HCT116 (cell line): ENCODE results near the gene NR2F6. TPM values are rescaled to one million over a fixed set of nuclear protein-coding genes. Genes with fewer than 3 reads are reported as not detected.
A peak's percentile ranks its signal among the peaks of the same experiment; 100 is the strongest.

ENCODE experiments used
- ATAC-seq: fragments of 200-7000 bp; cut with Tn5 transposase; 2 replicates; pipeline ENCODE4 v1.9.1; 2020; ENCODE audit warnings: mild to moderate bottlenecking, moderate library complexity
- BruUV-seq: library from RNA; stranded (reverse); fragments of 400-500 nt; replicated peaks from 2 replicates; lab custom pipeline; 2021; lab: Mats Ljungman, UMichigan
- CTCF ChIA-PET: fragments of 300-600 bp; sonication (Branson Sonifier 250); formaldehyde crosslinking; loops from one replicate; lab custom pipeline; 2021; ENCODE audit warnings: antibody characterized with exemption; lab: Charles Lee
- POLR2A ChIA-PET: fragments of 300-600, 350-600 bp; sonication (Branson Sonifier 250); formaldehyde crosslinking; loops from one replicate; lab custom pipeline; 2021; ENCODE audit warnings: antibody characterized with exemption; lab: Charles Lee
- RAD21 ChIA-PET, 2 experiments: fragments of 300-600 bp; sonication (Branson Sonifier 250); formaldehyde crosslinking; loops; one replicate each; lab custom pipeline; 2023; ENCODE audit warnings: low total read pairs in 2 of 2; ENCODE audit not compliant: uncharacterized antibody in 2 of 2, unreplicated experiment in 2 of 2, low non-redundant PET in 1 of 2; lab: Charles Lee
- DNase-seq: peaks from one replicate; pipeline ENCODE4 v3.0.0-alpha.2; 2010; ENCODE audit warnings: low read depth, low spot score
- H2AFZ ChIP-seq: fragments of 200-600 bp; shearing (Covaris generic), sonication (generic); 2 replicates; pipeline ENCODE4 v1.6.1; 2017; ENCODE audit warnings: low read depth, mixed run types, mixed read lengths, antibody characterized with exemption, low read length; ENCODE audit not compliant: poor library complexity, severe bottlenecking
- H3K27ac ChIP-seq: 2 replicates; pipeline ENCODE4 v1.5.1; 2012; ENCODE audit warnings: low read depth, low read length
- H3K27me3 ChIP-seq: fragments of 200-600 bp; sonication (generic); 2 replicates; pipeline ENCODE4 v1.6.1; 2016; ENCODE audit warnings: mixed run types, low read length, mixed read lengths; ENCODE audit not compliant: insufficient read depth
- H3K36me3 ChIP-seq, 2 experiments: fragments of 200-500 bp in 1 of 2; fragments of 200-600 bp in 1 of 2; sonication (Bioruptor generic) in 1 of 2; sonication (generic) in 1 of 2; 2 replicates each; pipeline versions ENCODE4 v1.5.1 to v1.6.1; 2014 to 2016; ENCODE audit warnings: low read length in 2 of 2, inconsistent platforms in 1 of 2, mixed read lengths in 1 of 2, mixed run types in 1 of 2; ENCODE audit not compliant: insufficient read depth in 2 of 2, control insufficient read depth in 1 of 2
- H3K4me1 ChIP-seq, 2 experiments: fragments of 200-600 bp in 1 of 2; sonication (generic) in 1 of 2; 2 replicates each; pipeline versions ENCODE4 v1.5.1 to v1.6.1; 2012 to 2017; ENCODE audit warnings: low read length in 2 of 2, inconsistent platforms in 1 of 2, mild to moderate bottlenecking in 1 of 2, mixed read lengths in 1 of 2, mixed run types in 1 of 2, moderate library complexity in 1 of 2; ENCODE audit not compliant: insufficient read depth in 2 of 2, control insufficient read depth in 1 of 2
- H3K4me2 ChIP-seq: fragments of 200-600 bp; sonication (generic); 2 replicates; pipeline ENCODE4 v1.6.1; 2017; ENCODE audit warnings: mixed run types, low read length, mixed read lengths
- H3K4me3 ChIP-seq, 2 experiments: fragments of 200-600 bp in 1 of 2; sonication (generic) in 1 of 2; replicated peaks in 1 of 2; 2 replicates each; pipeline ENCODE4 v1.5.1; 2011 to 2016; ENCODE audit warnings: low read length in 2 of 2, control low read depth in 1 of 2, low read depth in 1 of 2, mild to moderate bottlenecking in 1 of 2, mixed read lengths in 1 of 2, mixed run types in 1 of 2
- H3K79me2 ChIP-seq: fragments of 200-600 bp; sonication (generic); 2 replicates; pipeline ENCODE4 v1.6.1; 2017; ENCODE audit warnings: mild to moderate bottlenecking, mixed run types, low read length, moderate library complexity, mixed read lengths; ENCODE audit not compliant: insufficient read depth
- H3K9ac ChIP-seq: fragments of 200-600 bp; sonication (generic); 2 replicates; pipeline ENCODE4 v1.6.1; 2016; ENCODE audit warnings: low read length, mixed read lengths
- H3K9me2 ChIP-seq: fragments of 200-600 bp; sonication (generic), shearing (Covaris generic); 2 replicates; pipeline ENCODE4 v1.6.1; 2017; ENCODE audit warnings: mixed run types, mild to moderate bottlenecking, moderate library complexity; ENCODE audit not compliant: insufficient read depth
- H3K9me3 ChIP-seq, 2 experiments: fragments of 200-500 bp in 1 of 2; fragments of 200-600 bp in 1 of 2; sonication (Bioruptor generic) in 1 of 2; sonication (generic) in 1 of 2; 2 replicates each; pipeline ENCODE4 v1.6.1; 2014 to 2017; ENCODE audit warnings: low read length in 2 of 2, mixed read lengths in 2 of 2, inconsistent platforms in 1 of 2, low read depth in 1 of 2, mild to moderate bottlenecking in 1 of 2, mixed run types in 1 of 2, moderate library complexity in 1 of 2; ENCODE audit not compliant: control insufficient read depth in 1 of 2, insufficient read depth in 1 of 2
- H4K20me1 ChIP-seq: fragments of 200-600 bp; sonication (generic), shearing (Covaris generic); 2 replicates; pipeline ENCODE4 v1.6.1; 2017; ENCODE audit warnings: mixed run types, mild to moderate bottlenecking, moderate library complexity; ENCODE audit not compliant: insufficient read depth
- CBX3 ChIP-seq: IDR thresholded peaks from 2 replicates; pipeline ENCODE4 v1.6.1; 2012; ENCODE audit warnings: low read depth
- CEBPB ChIP-seq: IDR thresholded peaks from 2 replicates; pipeline ENCODE4 v1.6.1; 2012; ENCODE audit warnings: low read depth
- EZH2phosphoT487 ChIP-seq: fragments of 200-600 bp; IDR thresholded peaks from 2 replicates; pipeline ENCODE4 v1.6.1; 2018; ENCODE audit warnings: antibody characterized with exemption, borderline replicate concordance
- SP1 ChIP-seq: IDR thresholded peaks from 2 replicates; pipeline ENCODE4 v1.6.1; 2012; ENCODE audit warnings: low read depth
- SRF ChIP-seq: IDR thresholded peaks from 2 replicates; pipeline ENCODE4 v1.6.1; 2012; ENCODE audit warnings: low read depth
- ZFX ChIP-seq: fragments of 450-650 bp; IDR thresholded peaks from 2 replicates; pipeline ENCODE4 v1.6.1; 2017
- intact Hi-C: fragments of 100-400 bp; cut with micrococcal nuclease; formaldehyde crosslinking; loops from 2 replicates; pipeline ENCODE4 v1.10.0; 2022
- total RNA-seq: library from RNA; stranded (reverse); gene quantifications from one replicate; pipeline ENCODE4 v1.2.1, GENCODE V29; 2021; ENCODE audit not compliant: unreplicated experiment
- TF ChIP-seq, protein P1 (sequence below): IDR thresholded peaks from 2 replicates; pipeline ENCODE4 v1.6.1; 2011; ENCODE audit warnings: mild to moderate bottlenecking, low read length, moderate library complexity; ENCODE audit not compliant: insufficient replicate concordance; ENCODE audit errors: extremely low read depth
- TF ChIP-seq, protein P2 (sequence below): IDR thresholded peaks from 2 replicates; pipeline ENCODE4 v1.6.1; 2012
- TF ChIP-seq, protein P3 (sequence below), 3 experiments: fragments of 200-600 bp in 1 of 3; sonication (generic) in 1 of 3; IDR thresholded peaks in 2 of 3; conservative IDR thresholded peaks in 1 of 3; 2 replicates each; pipeline ENCODE4 v1.5.1; 2012 to 2017; ENCODE audit warnings: low read depth in 2 of 3, low read length in 2 of 3, antibody characterized with exemption in 1 of 3, borderline replicate concordance in 1 of 3, control low read depth in 1 of 3, mild to moderate bottlenecking in 1 of 3, mixed read lengths in 1 of 3, mixed run types in 1 of 3, moderate library complexity in 1 of 3; ENCODE audit not compliant: insufficient read depth in 1 of 3
- TF ChIP-seq, protein P4 (sequence below): IDR thresholded peaks from 2 replicates; pipeline ENCODE4 v1.6.1; 2012; ENCODE audit warnings: low read depth

The NR2F6 gene
- total RNA-seq, 1 experiment from 2014 or later = 88.0 TPM

DNA sequence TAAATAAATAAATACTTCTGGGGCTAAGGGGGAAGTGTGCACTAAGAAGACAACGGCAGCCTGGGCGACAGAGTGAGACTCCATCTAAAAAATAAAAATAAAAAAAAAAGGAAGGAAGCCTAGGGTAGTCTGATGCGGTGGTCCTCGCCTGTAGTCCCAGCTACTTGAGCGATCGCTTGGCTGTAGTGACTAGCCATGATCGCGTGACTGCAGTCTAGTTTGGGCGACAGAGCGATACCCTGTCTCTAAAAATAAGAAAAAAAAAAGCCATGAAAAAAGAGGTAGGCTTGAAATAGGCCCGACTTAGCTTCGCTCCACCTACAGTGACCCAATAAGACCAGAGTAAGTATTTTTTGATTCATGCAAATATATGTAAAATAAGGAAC is 20.9 kb upstream of the NR2F6 start:
- Histone ChIP-seq H3K4me3 (no peak overlapping the region; a peak in 1 of 4 replicates), H3K4me1 (peaks cover 3 to 9% of the 10 kb centered on the region in 2 experiments; a peak in 3 of 4 replicates), H3K9ac (no peak overlapping the region), H3K9me2 (no peaks in the 10 kb centered on the region), H4K20me1 (no peaks in the 10 kb centered on the region), H3K79me2 (peaks cover 17% of the 10 kb centered on the region), H2AFZ (peak overlapping the region; percentile 67), H3K27ac (peak overlapping the region; percentile 15; the same call in 1 of the 2 replicates), H3K27me3 (no peaks in the 10 kb centered on the region), H3K4me2 (no peak overlapping the region), H3K36me3 (peaks cover 3 to 18% of the 10 kb centered on the region in 2 experiments; a peak in 3 of 4 replicates), H3K9me3 (no peaks in the 10 kb centered on the region)
- no peak for DNase-seq
- POLR2A ChIA-PET = interaction anchor here (0.8 to 1.3 kb wide), 8 partner anchors 13 to 52 kb away, joined by 3 to 8 read pairs (median 6); partner anchors contain the start of genes ANKLE1, DDA1, OCEL1 and USE1
- CTCF ChIA-PET = interaction anchor here (0.8 to 1.5 kb wide), 9 partner anchors 11 to 229 kb away, joined by 3 to 11 read pairs (median 4); partner anchors contain the start of gene DDA1
- BruUV-seq = no TSS peak
- RAD21 ChIA-PET = no interaction called here
- intact Hi-C loops = no loop called here
- TF ChIP-seq SRF (no peak), EZH2phosphoT487 (no peak), ZFX (no peak), CEBPB (no peak), CBX3 (no peak), SP1 (no peak)
- TF ChIP-seq, protein P1, sequence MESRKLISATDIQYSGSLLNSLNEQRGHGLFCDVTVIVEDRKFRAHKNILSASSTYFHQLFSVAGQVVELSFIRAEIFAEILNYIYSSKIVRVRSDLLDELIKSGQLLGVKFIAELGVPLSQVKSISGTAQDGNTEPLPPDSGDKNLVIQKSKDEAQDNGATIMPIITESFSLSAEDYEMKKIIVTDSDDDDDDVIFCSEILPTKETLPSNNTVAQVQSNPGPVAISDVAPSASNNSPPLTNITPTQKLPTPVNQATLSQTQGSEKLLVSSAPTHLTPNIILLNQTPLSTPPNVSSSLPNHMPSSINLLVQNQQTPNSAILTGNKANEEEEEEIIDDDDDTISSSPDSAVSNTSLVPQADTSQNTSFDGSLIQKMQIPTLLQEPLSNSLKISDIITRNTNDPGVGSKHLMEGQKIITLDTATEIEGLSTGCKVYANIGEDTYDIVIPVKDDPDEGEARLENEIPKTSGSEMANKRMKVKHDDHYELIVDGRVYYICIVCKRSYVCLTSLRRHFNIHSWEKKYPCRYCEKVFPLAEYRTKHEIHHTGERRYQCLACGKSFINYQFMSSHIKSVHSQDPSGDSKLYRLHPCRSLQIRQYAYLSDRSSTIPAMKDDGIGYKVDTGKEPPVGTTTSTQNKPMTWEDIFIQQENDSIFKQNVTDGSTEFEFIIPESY = no peak
- TF ChIP-seq, protein P2, sequence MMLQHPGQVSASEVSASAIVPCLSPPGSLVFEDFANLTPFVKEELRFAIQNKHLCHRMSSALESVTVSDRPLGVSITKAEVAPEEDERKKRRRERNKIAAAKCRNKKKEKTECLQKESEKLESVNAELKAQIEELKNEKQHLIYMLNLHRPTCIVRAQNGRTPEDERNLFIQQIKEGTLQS = no peak
- TF ChIP-seq, protein P3, sequence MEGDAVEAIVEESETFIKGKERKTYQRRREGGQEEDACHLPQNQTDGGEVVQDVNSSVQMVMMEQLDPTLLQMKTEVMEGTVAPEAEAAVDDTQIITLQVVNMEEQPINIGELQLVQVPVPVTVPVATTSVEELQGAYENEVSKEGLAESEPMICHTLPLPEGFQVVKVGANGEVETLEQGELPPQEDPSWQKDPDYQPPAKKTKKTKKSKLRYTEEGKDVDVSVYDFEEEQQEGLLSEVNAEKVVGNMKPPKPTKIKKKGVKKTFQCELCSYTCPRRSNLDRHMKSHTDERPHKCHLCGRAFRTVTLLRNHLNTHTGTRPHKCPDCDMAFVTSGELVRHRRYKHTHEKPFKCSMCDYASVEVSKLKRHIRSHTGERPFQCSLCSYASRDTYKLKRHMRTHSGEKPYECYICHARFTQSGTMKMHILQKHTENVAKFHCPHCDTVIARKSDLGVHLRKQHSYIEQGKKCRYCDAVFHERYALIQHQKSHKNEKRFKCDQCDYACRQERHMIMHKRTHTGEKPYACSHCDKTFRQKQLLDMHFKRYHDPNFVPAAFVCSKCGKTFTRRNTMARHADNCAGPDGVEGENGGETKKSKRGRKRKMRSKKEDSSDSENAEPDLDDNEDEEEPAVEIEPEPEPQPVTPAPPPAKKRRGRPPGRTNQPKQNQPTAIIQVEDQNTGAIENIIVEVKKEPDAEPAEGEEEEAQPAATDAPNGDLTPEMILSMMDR (IDR thresholded peaks at IDR 0.05 in 2 of 3, conservative IDR thresholded peaks at IDR 0.05 in 1 of 3; ENCODE audit: borderline replicate concordance in 1 of 3, insufficient read depth in 1 of 3, low read depth in 2 of 3, low read length in 2 of 3) = no peak
- TF ChIP-seq, protein P4, sequence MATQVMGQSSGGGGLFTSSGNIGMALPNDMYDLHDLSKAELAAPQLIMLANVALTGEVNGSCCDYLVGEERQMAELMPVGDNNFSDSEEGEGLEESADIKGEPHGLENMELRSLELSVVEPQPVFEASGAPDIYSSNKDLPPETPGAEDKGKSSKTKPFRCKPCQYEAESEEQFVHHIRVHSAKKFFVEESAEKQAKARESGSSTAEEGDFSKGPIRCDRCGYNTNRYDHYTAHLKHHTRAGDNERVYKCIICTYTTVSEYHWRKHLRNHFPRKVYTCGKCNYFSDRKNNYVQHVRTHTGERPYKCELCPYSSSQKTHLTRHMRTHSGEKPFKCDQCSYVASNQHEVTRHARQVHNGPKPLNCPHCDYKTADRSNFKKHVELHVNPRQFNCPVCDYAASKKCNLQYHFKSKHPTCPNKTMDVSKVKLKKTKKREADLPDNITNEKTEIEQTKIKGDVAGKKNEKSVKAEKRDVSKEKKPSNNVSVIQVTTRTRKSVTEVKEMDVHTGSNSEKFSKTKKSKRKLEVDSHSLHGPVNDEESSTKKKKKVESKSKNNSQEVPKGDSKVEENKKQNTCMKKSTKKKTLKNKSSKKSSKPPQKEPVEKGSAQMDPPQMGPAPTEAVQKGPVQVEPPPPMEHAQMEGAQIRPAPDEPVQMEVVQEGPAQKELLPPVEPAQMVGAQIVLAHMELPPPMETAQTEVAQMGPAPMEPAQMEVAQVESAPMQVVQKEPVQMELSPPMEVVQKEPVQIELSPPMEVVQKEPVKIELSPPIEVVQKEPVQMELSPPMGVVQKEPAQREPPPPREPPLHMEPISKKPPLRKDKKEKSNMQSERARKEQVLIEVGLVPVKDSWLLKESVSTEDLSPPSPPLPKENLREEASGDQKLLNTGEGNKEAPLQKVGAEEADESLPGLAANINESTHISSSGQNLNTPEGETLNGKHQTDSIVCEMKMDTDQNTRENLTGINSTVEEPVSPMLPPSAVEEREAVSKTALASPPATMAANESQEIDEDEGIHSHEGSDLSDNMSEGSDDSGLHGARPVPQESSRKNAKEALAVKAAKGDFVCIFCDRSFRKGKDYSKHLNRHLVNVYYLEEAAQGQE = no peak
- TF ChIP-seq, all 23 proteins: peak for 0
- no peak for ATAC-seq
